Hematopoietic multipotent progenitor cell treated with erythropoietin and hydrocortisone succinate and interleukin-3 and kit ligand, for 8 days (in vitro differentiated cells): ENCODE data around the gene CCDC88A.
"Not testable (repeated sequence)": the region's sequence is repeated elsewhere in the genome, so short reads cannot be mapped to it uniquely, and the experiment has no call there.

Experiments used
- DNase-seq: peaks from one replicate; pipeline ENCODE4 v3.0.0-alpha.2; 2015

Gene CCDC88A, protein sequence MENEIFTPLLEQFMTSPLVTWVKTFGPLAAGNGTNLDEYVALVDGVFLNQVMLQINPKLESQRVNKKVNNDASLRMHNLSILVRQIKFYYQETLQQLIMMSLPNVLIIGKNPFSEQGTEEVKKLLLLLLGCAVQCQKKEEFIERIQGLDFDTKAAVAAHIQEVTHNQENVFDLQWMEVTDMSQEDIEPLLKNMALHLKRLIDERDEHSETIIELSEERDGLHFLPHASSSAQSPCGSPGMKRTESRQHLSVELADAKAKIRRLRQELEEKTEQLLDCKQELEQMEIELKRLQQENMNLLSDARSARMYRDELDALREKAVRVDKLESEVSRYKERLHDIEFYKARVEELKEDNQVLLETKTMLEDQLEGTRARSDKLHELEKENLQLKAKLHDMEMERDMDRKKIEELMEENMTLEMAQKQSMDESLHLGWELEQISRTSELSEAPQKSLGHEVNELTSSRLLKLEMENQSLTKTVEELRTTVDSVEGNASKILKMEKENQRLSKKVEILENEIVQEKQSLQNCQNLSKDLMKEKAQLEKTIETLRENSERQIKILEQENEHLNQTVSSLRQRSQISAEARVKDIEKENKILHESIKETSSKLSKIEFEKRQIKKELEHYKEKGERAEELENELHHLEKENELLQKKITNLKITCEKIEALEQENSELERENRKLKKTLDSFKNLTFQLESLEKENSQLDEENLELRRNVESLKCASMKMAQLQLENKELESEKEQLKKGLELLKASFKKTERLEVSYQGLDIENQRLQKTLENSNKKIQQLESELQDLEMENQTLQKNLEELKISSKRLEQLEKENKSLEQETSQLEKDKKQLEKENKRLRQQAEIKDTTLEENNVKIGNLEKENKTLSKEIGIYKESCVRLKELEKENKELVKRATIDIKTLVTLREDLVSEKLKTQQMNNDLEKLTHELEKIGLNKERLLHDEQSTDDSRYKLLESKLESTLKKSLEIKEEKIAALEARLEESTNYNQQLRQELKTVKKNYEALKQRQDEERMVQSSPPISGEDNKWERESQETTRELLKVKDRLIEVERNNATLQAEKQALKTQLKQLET (N-terminal part only)

GRCh38 chr2:55419679-55420438 lies at the start of gene CCDC88A:
TSS of gene CCDC88A (minus strand) at chr2:55419856. CDS start at chr2:55419079, 777 bp downstream.
- peak; percentile 95 for DNase-seq

DNA sequence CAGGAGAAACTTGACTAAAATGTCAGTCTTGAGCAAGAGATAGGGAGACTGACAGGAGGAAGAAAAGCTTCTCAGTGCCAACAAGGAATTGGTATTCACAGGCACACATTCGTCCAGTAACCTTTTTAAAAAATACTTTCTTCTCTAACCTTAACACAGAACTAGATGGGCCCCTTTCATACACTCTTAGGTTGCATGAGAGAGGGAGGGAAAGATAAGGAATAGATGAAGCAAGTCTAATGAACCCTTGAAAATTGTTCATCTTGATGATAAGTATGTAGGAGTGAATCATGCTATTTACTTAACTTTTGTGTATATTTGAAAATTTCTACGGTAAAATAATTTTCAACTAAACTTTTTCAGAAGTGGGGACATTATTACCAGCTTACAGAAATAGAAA lies 42.0 kb upstream of the CCDC88A start:
- DNase-seq = no peak

GRCh38 chr2:55460562-55460961 lies 40.9 kb upstream of the CCDC88A start:
- DNase-seq = no peak

GRCh38 chr2:55459714-55460274 lies 40.1 kb upstream of the CCDC88A start:
- no peak for DNase-seq

DNA sequence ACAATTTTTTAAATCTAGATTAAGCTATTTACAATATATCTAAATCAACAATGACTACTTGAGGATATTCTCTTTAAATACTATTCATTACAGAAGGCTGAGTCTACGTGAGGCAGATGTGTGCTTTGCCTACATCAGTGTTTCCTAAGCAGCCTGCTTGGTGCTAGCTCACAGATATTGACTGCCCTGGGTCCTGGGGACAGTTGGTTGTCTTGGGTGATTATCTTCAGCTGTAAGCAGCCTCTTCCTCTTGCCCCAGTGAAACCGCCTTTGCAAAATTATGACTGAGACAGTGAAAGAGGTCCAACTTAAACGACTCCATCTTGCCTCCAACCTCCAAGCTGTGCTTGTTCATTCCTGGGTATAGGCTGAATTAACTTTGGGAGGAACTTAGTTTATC lies 39.6 kb upstream of the CCDC88A start:
- peak; percentile 12 for DNase-seq

GRCh38 chr2:55454121-55454520 lies 34.5 kb upstream of the CCDC88A start:
- no peak for DNase-seq

DNA sequence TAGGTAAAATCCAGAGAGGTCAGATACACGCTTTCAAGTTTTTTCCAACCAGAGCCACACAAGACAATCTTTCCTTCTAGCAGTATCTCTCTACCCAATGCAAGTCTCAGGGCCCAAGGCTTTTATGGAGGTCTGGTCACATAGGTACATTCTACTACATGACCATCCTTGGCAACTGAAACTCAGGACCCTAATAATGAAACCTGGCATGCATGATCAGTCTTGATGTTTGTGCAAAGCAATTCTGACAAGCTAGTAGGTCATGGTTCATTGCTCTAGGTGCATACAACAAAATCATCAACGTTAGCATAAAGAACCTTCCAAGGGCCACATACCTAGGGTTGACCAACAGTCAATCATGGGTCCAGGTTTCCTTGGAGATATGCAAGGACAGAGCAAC lies 33.2 kb upstream of the CCDC88A start:
- no peak for DNase-seq

GRCh38 chr2:55451699-55452098 lies 32.0 kb upstream of the CCDC88A start:
- no peak for DNase-seq

GRCh38 chr2:55450014-55450413 lies 30.4 kb upstream of the CCDC88A start:
- not testable (repeated sequence) for DNase-seq

DNA sequence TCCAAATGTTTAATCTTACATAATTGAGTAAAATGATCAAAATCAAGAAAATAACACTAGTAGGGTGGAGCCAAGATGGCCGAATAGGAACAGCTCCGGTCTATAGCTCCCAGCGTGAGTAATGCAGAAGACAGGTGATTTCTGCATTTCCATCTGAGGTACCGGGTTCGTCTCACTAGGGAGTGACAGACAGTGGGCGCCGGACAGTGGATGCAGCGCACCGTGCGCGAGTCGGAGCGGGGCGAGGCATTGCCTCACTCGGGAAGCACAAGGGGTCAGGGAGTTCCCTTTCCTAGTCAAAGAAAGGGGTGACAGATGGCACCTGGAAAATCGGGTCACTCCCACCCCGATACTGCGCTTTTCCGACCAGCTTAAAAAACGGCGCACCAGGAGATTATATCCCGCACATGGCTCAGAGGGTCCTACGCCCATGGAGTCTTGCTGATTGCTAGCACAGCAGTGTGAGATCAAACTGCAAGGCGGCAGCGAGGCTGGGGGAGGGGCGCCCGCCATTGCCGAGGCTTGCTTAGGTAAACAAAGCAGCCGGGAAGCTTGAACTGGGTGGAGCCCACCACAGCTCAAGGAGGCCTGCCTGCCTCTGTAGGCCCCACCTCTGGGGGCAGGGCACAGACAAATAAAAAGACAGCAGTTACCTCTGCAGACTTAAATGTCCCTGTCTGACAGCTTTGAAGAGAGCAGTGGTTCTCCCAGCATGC lies 22.5 kb upstream of the CCDC88A start:
- not testable (repeated sequence) for DNase-seq

GRCh38 chr2:55441280-55441892 lies 21.7 kb upstream of the CCDC88A start:
- DNase-seq = no peak

DNA sequence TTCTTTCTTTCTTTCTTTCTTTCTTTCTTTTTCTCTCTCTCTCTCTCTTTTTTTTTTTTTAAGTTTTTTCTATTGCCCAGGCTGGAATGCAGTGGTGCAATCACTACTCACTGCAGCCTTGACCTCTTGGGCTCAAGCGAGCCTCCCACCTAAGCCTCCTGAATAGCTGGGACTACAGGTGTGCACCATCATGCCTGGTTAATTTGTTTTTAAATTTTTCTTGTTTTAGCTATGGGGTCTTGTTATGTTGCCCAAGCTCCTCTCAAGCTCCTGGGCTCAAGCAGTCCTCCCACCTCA lies 19.4 kb upstream of the CCDC88A start:
- no peak for DNase-seq

DNA sequence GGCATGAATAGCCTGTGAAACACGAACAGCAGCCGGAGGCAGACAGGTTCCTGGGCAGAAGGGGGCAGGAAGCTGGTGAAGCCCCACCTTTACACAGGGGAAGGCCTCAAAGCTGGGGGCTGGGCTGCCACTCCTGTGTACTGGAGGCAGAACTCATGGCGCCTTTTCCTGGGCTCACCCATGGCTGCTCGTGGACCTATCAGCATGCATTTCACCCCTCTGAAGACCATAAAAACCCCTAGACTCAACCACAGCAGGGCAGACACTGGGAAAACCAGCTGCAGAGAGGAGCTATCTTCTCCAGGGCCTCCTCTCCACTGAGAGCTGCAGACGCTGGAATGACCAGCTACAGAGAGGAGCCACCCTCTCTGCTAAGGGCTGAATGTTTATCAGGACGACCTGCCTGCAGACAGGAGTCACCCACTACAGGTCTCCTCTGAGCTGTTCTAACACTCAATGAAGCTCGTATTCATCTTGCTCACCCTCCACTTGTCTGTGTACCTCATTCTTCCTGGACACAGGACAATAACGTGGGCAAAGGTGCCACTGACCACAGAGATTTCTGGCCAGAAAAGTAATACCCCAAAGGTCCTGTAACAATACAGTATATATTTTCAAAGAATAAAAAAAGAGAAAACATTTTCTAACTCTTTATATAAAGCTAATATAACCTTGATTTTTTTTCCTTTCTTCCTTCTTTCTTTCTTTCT lies 18.9 kb upstream of the CCDC88A start:
- DNase-seq = no peak

DNA sequence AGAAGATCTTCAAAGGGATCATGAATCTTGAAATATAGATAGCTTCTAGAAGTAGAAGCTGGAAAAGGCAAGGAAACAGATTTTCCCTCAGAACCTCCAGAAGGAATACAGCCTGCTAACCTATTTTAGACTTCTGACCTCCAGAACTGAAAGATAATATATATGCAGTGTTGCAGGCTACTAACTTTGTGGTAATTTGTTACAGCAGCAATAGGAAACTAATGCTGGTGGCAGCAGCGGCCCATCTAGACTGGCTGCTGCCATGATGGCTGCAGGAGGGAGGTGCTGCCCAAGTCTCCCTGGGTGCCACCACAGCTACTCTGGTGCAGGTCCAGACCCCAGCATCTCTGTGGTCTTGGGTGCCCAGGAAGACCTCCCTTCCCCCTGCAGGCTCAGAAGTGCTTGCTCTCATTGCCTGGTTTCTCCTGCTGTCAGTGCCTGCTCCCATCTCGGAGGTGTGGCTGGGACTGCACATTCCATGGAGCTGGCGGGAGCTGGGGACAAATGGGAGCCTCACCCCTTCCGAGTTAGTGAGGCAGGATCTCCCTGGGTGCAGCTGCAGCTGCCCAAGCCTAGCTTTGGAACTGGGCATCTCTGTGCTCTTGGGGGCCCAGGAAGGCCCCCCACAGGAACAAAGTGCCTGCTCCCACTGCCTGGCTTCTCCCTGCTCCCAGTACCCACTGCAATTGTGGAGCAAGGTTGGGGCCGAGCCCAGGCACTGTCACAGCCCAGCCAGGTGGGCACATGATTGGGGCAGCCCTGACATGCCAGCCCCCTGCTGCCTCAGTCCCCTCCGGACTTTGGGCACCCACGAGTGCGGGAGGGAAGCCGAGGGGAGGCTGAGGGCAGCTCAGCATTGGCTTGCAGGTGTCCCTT lies 18.1 kb upstream of the CCDC88A start:
- no peak for DNase-seq

GRCh38 chr2:55431982-55432627 lies 12.4 kb upstream of the CCDC88A start:
- DNase-seq = peak; percentile 54

DNA sequence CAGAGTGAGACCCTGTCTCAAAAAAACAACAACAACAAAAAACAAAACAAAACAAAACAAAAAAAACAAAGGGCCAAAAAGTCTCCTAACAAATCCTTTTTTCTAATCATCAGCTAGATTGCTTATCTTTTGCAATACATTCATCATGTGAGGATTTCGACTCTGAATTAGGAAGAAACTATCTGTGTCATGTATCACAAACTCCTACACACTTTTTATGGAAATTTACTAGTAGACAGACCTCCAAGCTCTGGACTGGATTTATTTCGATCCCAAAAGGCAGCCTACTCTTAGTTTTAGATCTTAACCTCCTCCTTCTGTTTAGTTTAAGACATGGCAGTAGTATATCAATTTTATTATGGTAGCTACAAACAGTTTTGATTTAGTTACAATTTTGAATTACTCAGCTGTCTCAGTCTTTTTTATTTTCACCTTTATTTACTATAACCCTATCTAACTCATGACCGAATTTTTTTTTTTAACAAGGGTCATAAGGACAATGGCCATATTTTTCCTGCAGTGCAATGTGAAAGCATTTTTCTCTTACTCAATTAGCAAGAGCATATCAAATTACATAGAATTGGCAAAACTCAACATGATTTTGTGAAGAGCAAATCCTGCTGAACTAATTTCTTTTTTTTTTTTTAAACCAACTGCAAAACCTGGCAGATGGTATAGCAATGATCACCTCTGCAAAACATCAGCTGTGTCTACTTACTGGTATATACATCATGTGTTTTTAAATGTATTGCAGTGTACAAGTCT lies 10.7 kb upstream of the CCDC88A start:
- DNase-seq = no peak

- no peak for DNase-seq
These were observed 8.6 kb upstream of the CCDC88A start for GRCh38 chr2:55428258-55428657.

- peak; percentile 43 for DNase-seq
These were observed 5.8 kb upstream of the CCDC88A start for GRCh38 chr2:55425431-55425831.
